HG03442 (cell line): ENCODE measurements around the gene MYMK.

Source experiments
- ATAC-seq: cut with Tn5 transposase; IDR thresholded peaks from one replicate; pipeline ENCODE4 v1.9.1; 2021; ENCODE audit warnings: mild to moderate bottlenecking, moderate library complexity; ENCODE audit not compliant: unreplicated experiment

Gene MYMK

DNA sequence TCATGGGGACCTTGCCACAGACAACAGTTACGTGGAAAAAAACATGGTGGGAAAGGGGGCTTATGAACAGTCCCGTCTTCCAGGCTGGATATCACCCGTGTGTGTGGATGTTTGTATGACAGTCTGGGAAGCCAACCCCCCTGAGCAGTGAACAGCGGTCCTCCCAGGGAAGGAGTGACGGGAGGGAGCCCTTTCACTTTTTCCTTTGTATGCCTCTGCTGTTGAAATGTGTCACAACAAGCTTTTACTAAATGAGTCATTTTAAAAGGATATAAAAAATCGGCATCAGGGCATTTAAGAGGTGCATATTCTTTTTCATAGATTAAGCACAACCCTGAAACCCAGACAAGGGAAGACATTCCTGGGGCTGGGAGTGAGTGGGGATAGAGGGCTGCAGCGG lies 5.1 kb downstream of the MYMK start:
- no peak for ATAC-seq

DNA sequence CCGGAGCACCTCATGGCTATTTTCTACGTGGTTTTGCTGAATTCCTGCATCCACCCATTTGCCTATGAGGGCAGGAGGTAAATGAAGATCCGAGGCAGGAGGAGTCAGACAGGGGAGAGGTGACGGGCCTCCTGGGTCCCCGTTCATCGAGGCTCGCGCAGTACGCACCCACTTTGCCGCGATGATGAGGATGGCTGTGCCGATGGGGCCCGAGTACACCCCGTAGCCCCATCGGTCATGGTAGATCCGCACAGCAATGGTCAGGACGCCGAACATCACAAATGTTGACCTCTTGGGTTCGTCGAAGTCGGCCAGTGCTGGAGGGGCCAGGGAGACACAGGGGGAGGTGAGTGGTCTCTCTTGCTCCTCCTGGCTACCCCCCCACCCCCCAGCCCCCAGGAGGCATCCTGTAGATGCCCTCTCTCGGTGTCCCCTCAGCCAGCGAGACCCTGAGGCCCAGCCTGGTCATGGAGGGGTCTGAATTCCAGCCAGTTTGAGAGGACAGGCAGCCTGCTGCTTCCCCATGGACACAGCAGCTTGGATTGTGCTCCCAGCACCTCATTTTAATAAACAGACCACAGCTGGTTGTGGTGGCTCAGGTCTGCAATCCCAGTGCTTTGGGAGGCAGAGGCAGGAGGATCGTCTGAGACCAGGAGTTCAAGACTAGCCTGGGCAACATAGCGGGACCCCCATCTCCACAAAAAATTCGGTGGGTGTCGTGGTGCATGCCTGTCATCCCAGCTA lies 5.9 kb downstream of the MYMK start:
- no peak for ATAC-seq

DNA sequence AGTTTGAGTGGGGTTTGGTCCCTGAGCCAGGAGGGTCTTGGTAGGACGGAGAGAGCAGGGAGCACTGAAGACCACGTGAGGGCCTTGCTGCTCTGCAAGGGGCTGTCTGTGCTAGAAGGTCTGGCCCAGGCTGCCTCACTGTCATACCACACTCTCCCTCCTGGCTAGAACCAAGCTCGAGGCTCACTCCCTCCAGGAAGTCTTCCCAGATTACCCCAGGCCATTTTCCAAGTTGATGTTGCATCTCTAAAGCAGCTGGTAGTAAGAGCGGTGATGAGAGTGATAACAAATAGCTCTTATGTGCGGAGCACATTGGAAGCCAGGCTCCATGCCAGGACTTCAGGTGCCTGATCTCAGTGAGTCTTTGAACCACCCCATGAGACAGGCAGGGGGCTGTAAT lies 6.6 kb downstream of the MYMK start:
- ATAC-seq: no peak

DNA sequence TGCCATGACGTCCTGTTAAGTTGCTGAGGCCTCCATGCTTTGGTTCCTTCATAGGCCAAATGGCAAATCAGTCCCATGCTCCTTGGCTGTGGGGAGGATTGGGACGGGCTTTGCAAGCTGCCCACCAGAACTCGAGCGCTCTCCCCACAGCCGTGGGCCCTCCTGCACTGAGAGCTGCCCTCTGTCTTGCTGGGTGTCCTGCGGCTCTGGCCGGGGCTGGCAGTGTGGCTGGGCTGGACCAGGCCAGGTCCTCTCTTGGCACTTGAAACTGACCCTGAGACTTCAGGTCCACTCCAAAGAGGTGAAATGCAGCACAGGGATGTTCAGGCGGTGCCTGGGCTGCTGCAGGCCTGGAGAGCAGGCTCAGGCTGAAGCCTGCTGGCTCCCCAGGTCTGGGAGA lies 7.0 kb downstream of the MYMK start:
- no peak for ATAC-seq

DNA sequence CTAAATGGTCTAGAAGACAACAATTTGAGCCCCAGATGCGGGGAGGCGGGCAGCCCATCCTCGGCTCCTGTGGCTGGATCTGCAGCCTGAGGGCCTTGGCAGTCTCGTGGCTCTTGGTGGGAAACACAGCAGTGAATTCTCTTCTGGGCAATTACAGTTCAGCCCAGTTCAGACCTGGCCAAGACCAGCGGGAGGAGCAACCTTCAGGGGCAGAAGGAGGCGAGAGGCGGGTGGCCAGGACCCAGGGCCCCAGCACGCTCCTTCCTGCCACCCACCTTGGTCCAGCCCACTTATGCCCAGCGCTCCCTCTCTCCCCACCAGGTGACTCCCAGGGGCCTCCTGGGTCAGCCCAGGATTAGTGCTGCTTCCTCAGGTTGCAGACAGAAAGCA lies 7.8 kb downstream of the MYMK start:
- no peak for ATAC-seq

DNA sequence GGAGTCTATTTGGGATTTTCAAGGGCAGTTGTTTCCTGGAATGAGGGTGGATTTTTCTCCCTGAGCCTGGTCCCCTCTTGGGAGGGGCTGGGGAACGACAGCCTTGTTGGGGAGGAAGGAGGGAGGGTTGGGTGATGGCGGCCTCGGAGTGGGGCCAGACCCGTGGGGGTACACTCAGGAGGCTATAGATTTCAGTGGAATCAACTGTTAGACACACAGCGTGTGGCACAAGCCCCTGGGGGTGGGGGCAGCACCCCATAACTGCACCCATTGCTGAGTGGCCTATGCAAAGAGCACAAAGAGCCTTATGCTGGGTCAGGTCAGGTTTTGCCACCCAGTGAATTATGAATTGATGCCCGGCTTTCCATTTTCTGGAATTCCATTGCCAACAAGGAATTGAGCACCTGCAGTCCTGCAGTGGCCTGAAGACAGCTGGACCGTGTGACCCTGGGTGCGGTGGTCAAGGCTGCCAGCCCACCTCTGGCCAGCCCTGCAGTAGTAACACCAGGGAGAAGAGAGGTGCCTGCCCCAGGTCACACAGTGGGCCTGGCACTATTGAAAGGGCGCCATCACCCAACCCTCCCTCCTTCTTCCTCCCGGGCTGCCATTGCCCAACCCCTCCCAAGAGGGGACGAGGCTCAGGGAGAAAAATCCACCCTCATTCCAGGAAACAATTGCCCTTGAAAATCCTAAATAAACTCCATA lies 8.4 kb downstream of the MYMK start:
- no peak for ATAC-seq

DNA sequence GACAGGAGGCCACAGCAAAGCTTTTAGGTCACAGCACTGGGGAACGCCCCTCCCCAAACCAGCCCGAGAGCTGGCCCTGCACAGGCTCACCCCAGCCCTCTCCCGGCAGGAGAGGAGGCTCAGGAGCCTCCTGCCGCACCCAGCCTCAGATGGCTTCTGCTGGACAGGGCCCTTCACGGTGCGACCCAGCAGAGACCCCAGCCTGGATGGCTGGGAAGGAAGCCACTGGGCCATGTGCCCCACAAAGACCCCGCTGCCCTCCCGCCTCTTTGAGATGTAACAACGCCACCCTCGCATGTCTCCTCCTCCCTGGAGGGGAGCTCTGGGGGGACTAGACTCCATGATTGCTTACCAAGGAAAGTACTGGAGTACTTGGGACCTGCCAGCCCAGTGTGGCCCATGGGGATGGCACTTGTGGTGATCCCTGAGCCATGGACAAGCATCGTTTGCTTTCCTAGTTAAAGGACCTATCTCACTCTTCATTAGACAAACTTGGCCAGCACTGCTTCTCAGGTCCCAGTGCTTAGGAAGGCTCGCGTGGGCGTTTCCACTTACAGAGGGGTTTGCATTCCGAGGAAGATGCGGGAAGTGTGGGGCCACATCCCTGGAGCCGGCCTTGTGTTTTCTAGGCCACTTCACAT lies 9.0 kb downstream of the MYMK start:
- ATAC-seq: no peak

DNA sequence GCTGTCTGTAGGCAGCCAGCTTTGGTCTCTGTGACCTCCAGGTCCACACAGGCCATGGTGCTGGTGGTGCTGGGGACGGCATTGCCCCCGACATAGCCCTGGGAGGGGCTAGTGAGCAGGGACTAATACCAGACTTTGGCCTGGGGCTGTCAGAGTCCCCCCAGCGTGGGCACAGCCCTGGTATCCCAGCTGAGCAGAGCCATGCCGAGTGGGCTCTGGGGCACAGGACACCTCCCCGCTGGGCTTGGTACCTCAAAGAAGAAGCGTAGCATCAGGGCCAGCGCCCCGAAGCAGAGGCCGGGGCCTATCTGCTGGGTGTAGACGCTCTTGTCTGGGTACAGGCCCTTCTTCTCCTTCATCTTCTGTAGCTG lies 9.5 kb downstream of the MYMK start:
- no peak for ATAC-seq

DNA sequence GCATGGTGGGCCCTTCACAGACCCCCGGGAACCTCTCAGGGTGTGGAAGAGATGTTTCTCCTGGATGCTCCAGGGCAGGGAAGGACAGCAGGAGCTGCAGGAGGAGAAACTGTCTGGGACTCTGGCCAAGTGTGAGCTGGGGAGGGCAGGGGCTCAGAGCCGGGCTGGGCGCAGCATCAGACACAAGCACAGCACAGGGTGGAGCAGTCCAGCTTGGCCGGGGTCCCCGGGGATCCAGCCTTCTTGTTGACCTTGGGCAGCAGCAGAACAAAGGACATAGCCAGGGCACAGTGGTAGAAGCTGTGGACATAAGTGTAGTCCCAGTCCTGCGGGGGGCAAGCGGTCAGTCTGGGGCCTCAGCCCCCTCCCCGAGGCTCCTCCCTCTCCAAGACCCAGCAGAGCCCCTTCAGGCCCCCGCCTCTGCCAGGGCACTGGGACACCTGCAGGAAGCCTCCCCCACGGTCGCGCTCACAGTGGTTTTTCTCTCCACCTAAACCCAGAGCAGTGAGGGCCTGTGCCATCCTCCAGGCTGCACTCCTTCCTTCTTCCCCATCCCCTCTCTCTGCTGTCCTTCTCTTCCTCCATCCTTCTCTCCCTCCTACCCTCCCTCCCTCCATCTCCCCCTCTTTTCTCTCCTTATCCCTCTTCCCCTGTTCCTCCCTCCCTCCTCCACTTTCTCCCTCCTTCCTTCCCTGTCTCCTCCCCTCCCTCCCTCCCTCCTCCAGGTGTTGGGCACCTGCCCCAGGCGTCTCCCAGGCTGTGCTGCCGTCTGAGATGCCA lies 10.1 kb downstream of the MYMK start:
- no peak for ATAC-seq

DNA sequence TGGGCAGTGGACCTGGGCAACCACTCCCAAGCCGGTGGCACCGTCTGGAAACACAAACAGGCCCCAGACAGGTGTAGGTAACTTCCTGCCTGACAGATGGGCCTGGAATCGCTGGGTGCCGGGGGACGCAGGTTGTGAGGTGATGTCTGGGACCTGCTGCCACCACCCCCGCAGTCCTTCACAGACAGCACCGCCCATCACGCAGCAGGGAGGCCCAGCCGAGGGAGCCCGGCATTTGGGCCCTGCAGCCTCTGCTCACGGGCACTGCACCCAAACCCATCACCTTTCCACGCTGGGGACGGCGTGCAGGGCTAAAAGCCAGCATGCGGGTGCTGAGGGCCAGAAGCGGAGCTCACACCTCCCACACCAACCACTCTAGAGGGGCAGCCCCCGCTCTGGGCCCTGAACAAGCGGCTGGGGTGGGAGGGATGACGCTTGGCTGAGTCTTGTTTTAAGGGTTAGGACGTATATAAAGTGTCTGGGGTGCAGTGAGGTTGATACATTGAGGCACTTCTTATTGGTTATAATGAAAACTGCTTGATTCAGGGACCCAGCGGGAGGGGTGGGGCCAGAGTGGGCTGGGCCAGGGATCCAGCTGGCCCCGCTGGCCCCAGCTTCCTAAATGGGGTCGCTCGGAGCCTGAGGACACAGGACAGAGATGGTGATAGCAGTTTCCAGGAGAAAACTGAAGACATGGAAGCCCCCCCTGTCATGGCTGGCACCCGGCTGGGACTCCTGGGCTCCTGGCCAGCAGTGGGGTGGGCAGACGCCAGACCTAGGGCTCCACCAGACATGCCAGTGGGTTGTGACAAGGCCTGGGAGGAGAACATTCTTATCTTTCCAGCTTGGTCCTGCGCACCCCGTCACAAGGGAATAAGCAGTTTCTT lies 11.3 kb downstream of the MYMK start:
- no peak for ATAC-seq

DNA sequence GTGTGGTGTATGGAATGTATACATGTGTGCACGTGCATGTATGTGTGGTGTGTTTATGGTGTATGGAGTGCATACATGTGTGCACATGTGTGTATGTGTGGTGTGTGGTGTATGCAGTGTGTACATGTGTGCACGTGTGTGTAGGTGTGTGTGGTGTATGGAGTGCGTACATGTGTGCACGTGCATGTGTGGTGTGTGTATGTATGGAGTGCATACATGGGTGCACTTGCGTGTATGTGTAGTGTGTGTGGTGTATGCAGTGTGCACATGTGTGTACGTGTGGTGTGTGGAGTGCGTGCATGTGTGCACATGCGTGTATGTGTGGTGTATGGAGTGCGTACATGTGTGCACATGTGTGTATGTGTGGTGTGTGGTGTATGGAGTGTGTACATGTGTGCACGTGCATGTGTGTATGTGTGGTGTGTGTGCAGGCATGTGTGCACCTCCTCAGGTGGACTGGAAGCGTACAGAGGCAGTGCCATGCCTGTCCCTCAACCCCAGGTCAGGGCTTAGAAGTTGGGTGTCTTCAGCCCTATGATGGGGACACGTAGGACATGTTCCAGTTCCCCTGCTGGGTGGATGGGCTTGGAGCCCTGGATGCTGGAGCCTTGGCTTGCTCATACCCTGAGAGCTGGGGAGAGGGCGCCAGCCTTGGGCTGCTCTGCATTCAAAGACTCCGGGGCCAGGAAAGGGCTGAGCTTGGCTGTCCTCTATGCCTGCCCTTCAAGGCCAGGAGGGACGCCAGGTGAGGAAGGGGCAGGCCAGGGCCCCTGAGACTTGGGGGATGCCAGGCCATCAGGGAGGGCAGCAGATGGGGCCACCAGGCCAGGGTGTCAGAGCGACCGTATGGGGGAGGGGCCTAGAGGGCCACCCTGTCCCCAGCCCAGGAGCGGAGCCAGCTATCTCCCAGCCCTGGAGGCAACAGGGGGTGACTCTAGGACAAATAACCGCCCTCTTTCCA lies 12.2 kb downstream of the MYMK start:
- no peak for ATAC-seq

DNA sequence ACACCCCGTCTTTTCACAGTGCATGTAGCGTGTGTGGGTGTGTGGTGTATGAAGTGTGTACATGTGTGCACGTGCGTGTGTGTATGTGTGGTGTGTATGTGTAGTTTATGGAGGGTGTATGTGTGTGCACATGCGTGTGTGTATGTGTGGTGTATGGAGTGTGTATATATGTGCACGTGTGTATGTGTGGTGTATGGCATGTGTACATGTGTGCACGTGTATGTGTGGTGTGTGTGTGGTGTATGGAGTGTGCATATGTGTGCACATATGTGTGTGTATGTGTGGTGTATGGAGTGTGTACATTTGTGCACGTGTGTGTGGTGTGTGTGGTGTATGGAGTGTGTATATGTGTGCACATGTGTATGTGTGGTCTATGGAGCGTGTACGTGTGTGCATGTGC lies 13.2 kb downstream of the MYMK start:
- no peak for ATAC-seq

DNA sequence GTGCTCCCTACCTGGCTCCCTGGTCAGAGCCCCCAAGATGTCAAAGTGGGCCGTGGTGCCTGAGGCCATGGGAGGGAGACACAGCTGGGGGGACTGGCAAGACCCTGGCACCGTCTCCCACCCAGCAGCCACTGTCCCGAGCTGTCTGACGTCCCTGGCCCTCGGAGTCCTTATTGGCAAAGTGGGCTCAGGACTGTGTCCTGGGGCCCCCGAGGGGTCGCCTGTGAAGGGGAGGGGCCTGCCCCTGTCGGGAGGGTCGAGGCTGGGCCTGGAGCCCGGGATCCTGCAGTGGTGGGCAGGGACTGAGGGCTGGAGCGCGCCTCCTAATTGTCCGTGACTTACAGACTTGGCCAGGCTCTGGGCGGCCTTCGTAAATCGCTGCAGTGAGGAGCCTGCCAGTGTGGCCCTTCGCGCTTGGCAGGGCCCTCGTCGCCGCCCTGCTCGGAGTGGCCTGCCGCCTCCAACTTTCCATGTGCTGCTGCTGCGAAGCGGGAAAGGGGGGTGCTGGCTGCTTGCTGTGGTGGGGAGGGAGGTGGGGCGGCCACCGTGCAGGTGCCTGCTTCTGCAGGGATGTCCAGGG lies 13.7 kb downstream of the MYMK start:
- no peak for ATAC-seq

DNA sequence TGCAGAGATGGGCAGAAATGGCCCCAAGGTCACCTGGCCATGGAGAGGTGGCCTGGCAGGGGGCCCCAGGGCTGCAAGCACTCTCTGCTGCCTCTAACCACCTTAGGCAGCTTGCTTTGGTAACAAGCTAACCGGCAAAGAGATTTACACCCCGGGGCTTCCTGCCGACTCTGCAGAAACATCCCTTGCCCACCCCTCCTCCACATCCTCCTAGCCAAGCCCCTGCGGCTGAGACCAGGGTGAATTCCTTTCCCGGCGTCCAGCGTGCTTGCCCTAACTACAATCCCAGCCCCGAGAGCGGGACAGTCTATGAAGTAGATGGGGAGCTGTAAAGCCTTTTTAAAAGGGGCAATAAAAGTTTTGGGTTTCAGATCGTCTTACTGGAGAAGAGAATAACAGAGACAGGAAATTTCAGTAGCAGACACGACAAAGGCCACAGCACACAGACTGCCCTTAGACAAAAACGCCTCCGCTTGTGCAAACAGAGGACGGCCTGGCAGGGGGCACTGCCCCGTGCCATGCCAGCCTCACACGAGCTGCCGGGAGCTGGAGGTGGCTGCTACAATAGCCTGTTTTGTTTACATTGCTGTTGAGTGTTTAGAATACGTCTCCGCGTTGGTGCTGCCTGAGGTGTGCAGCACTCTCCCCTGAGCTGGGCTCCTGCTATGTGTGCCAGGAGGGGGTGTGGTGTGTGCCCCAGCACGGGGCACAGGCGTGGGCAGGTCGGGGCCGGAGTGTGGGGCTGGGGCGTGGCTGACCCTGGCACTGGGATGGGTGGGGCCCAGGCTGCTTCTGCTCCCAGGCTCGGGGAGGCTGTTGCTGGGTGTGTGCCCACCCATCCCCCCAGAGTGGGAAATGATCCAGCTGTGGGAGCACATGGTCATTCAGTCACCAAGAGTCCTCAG lies 15.3 kb downstream of the MYMK start:
- no peak for ATAC-seq

DNA sequence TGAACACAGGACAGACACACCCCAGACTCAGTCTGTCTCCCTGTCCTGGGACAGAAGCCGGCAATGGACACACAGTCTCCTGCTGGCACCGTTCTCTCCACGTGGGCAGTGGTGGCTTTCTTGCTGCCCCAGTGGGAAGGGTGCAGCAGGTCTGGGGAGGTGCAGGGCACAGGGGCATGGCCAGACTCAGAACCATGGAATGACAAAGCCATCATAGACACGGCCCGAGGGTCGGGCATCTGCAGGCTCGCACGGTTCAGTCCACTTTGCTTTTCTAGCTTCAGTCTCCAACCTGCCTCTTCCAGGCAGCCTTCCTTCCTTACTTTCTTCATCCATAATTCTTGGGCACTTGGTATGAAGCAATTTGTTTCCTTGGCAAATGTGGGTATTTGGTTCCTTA lies 16.7 kb downstream of the MYMK start:
- no peak for ATAC-seq

DNA sequence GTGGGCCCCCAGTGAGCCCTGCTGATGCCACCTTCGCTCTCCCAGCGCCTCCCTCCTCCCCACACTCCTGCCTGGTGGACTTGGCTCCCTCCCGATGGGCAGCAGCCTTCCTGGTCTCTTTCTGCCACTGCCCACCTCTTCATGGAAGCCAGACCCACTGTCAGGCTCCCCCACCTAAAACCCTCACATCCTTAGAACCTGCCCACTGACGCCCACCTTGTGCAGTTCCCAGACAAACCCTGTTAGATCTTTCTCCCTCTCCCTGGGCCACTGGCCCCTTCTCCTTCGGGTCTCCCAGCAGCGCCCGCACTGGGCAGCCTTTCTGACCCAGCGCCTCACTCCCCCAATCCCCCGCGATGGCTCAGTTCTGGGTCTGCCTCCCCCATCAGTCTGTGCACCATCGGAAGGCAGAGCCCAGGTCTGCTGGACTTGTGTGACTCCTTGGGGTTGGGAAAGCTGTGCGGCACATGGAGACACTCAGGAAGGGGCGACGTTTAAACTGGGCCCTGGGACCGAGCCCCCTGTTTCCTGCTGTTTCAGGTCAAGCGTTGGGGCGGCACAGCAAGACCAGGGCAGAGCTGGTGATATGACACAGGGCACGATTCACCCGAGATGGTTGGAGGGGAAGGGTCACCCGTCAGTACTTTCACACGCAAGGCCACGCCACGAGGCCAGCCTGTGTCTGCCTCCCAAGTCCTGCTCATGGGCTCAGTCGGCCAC lies 17.4 kb downstream of the MYMK start:
- no peak for ATAC-seq

DNA sequence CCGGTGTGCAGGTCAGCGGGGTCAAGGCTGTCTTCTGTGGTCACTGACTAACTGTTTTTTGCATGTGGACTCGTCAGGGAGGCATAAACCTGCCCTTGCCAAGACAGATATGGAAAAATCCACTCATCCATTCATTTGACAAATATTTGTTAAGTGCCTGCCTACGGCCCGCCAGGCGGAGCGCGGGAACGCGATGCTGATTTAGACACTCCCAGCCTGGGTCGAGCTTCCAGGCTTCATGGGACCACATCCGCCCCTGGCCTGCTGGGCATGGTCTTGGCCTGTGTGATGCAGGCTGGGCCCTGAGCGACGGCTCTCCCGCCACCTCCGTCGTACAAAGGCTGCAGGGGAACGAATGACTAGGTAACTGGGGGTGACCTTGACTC lies 18.1 kb downstream of the MYMK start:
- no peak for ATAC-seq
